ENCODE measurements around the gene FKBP7.
A peak's percentile ranks its signal among the peaks of the same experiment; 100 is the strongest.

DNA sequence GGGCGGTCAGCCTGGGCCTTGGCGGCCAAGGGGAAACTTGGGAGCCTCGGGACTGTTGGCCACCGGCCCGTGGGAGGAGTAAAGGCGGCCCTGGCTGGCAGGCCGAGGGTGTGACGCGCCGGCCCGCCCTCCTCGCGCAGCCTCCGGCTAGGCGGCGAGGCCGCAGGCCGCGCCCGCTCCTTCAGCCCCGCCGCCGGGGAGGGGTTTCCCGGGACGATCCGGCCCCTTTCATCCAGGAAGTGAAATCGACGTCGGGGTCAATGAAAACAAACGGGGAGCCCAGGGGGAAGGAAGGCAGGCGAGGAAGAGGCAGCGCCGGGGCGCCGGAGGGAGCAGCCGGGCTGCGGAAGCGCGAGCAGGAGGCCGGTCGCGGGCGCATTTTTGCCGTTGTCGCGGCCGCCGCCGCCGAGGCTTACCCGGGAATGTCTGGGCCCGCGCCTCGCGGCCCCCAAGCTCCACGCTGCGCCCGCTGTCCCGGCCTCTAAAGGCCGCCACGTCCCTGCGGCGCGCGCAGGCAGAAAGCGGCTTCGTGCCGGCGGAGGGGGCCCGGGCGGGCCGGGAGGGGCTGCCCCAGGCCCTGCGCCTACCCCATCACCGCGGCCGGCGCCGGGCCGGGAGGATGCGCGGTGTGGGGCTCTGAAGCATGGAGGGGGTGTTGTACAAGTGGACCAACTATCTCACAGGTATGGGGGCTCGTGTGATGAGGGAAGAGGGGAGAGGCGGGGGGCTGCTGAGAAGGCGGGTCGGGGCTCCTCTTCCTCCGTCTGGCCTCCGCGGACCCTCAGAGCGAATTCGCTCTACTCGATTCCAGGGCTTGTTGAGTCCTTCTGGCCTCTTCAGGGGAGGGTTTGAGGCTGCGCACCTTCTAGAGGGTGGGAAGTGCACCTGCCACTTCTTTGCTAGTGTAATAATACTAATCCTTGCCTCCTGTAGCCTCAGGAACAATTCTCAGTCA lies 2.1 kb upstream of the FKBP7 start, which contains the start of gene PLEKHA3:
- TF ChIP-seq, protein P1, sequence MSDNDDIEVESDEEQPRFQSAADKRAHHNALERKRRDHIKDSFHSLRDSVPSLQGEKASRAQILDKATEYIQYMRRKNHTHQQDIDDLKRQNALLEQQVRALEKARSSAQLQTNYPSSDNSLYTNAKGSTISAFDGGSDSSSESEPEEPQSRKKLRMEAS (IDR thresholded peaks at IDR 0.05) = 0 out of 2 replicates have a peak, but pooled peaks have one; percentile 19
- peak; percentile 47; the same call in 1 of the 2 replicates for TF ChIP-seq CREB1 (IDR thresholded peaks at IDR 0.05)
- TF ChIP-seq, protein P2, sequence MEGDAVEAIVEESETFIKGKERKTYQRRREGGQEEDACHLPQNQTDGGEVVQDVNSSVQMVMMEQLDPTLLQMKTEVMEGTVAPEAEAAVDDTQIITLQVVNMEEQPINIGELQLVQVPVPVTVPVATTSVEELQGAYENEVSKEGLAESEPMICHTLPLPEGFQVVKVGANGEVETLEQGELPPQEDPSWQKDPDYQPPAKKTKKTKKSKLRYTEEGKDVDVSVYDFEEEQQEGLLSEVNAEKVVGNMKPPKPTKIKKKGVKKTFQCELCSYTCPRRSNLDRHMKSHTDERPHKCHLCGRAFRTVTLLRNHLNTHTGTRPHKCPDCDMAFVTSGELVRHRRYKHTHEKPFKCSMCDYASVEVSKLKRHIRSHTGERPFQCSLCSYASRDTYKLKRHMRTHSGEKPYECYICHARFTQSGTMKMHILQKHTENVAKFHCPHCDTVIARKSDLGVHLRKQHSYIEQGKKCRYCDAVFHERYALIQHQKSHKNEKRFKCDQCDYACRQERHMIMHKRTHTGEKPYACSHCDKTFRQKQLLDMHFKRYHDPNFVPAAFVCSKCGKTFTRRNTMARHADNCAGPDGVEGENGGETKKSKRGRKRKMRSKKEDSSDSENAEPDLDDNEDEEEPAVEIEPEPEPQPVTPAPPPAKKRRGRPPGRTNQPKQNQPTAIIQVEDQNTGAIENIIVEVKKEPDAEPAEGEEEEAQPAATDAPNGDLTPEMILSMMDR (IDR thresholded peaks at IDR 0.05; ENCODE audit: control extremely low read depth in 1 of 3, insufficient read depth in 1 of 3, low read depth in 1 of 3, low read length in 3 of 3) = no peak
- TF ChIP-seq TAF1 (IDR thresholded peaks at IDR 0.05; ENCODE audit: low read depth, low read length) = peak; percentile 48; the same call in 1 of the 2 replicates

Measured in H1 (cell line).